ENCODE data around the gene CTDP1.

CTDP1 gene

GRCh38 chr18:79799619-79800370, 120.2 kb downstream of the CTDP1 start:
- DNase-seq: no peak

- DNase-seq: no peak
Observed at GRCh38 chr18:79800371-79801180, 121.0 kb downstream of the CTDP1 start.

- no peak for DNase-seq
Observed at GRCh38 chr18:79801217-79801616, 121.6 kb downstream of the CTDP1 start.

- no peak for DNase-seq
Observed at GRCh38 chr18:79801641-79802040, 122.0 kb downstream of the CTDP1 start.

GRCh38 chr18:79802298-79802697, 122.7 kb downstream of the CTDP1 start:
- no peak for DNase-seq

GRCh38 chr18:79803611-79804051, 124.0 kb downstream of the CTDP1 start:
- DNase-seq: no peak
